Amniotic epithelial cell (primary cell): ENCODE results near the gene TMEM52B.
A peak's percentile ranks its signal among the peaks of the same experiment; 100 is the strongest.
"Not testable (repeated sequence)": the region's sequence is repeated elsewhere in the genome, so short reads cannot be mapped to it uniquely, and the experiment has no call there.

ENCODE experiments used
- DNase-seq: peaks from one replicate; pipeline ENCODE4 v3.0.0-alpha.2; 2010; ENCODE audit warnings: low read depth

The TMEM52B gene

DNA sequence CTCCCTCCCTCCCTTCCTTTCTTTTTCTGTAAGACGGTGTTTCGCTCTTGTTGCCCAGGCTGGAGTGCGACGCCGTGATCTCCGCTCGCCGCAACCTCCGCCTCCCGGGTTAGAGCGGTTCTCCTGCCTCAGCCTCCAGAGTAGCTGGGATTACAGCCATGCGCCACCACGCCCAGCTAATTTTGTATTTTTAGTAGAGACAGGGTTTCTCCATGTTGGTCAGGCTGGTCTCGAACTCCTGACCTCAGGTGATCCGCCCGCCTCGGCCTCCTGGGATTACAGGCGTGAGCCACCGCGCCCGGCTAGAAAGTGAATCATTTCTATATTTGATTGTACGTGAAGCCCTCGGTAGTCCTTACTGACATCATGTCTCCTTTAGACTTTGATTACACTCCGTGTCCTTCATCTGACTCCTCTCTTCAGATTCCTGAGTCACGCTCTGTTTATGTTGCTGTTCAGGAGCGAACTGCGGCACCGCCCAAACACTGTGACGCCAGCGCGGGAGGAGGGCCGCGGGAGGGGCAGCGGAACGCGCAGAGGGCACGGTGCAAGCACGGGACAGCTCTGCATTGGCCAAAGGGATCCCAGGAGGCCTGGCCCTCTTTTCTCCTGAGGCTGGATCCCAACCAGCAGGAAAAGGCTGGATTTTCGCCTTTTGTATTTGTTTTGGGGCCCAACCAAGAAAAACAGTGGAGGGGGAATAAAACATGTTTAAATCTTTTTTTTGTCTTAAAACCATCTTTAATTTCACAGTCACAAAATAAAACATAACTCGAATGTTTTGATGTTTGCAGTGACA, 33.3 kb downstream of the TMEM52B start:
- peak; percentile 100 for DNase-seq

DNA sequence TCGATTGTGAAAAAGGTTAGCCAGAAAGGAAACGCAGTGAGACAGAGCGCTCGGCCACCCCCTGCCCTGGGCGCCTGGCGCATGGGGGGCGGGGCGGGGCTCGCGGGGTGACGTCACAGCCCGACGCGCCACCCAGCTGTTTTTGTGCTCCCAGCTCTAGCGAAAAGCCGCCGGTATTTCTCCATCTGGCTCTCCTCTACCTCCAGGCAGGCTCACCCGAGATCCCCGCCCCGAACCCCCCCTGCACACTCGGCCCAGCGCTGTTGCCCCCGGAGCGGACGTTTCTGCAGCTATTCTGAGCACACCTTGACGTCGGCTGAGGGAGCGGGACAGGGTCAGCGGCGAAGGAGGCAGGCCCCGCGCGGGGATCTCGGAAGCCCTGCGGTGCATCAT, 33.9 kb downstream of the TMEM52B start, which contains the start of gene GABARAPL1:
Gene GABARAPL1, plus strand, starts transcription at position 139 of the 393 bp plus-strand sequence. Its CDS starts 253 bp downstream, at position 392.
- DNase-seq, result peak; percentile 83

DNA sequence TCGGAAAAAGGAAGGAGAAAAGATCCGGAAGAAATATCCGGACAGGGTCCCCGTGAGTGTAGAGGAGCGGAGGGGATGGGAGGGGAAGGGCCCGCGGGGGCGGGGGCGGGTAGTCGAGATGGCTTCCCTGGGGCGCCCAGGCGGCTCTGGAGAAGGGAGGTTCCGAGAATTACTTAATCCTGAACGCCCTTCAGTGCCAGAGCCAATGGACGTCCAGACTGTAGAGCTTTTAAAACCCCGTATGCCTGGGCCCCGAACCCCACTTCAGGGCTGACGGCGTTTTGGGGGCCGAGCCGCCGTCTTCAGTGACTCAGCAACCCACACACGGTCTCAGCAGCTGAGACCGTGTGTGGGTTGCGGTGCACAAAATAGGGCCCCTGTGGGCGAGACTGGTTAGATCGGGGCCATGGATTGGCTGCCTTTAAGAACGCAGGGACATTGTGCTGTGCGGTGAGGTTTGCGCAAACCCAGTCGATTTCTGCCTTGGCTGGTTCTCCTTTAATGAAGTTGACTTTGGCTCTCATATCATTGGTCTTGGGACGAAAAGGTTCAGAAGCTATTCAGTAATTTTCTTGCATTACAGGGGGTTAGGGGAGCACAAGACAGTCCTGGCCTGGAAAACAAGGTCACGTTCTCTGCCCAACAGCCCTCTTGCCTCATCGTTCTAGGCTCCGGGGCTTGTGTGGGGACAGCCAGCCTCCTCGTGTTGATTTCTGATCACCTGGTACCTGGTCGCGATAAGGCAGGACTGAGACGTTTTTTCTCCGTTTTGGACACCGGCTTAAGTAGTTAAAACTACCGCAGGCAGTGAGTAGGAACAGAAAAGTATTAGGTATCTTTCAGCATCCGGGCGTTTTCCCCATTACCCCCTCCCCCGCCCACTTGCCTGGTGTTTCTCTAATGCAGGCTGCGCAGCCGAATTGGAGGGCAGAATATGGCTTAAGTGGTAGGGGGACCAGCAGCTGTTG, 34.6 kb downstream of the TMEM52B start:
- peak; percentile 96 for DNase-seq

DNA sequence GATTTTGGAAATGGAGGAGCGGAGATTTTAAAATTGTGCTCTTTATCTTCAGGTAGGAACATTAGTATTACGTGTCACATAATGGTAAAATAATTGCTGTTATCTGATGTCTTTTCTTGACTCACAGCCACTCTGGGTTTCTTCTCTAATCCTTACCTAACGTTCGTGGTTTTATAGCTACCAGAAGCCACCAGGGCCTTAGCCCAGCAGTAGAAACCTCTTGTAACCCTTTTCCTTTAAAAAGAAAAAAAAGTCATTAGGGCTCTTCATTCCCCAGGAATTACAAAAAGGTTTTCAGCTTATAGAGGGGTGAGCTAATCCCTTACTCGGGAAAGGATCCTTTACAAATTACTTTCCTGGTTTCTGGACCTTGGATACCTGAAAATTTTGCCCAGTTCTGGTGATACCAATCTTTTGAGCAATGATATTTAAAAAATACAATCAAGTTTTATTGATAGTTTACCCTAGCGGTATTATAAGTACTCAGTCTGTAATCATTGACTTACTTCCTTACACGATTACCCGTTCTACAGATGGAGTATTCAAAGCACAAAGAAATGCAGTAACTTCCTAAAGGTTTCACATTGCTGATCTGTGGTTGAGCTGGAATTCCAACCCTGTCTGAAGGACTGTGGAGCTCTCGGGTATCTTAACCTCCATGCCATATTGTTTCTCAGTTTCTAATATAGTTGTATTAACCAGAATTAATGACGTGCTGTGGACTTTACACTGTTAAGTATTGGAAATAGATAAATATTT, 35.5 kb downstream of the TMEM52B start:
- DNase-seq, result peak; percentile 80

DNA sequence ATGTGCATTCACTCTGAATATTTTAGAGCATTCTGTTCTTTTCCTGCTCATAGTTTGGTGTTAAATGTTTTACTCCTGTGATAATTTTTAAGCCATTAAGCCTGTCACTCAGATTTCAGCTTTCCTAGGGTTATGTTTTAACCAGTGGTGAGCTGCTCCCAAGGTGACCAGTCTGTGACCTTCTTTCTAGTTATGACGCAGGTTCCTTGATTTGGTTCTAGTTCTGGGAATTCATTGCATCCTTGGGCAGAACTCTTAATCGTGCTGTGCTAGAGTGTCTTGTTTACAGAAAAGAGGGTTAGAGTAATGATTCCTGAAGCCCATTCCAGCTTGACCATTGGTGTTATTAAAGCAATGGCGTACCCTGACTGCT, 36.0 kb downstream of the TMEM52B start:
- peak; percentile 77 for DNase-seq

DNA sequence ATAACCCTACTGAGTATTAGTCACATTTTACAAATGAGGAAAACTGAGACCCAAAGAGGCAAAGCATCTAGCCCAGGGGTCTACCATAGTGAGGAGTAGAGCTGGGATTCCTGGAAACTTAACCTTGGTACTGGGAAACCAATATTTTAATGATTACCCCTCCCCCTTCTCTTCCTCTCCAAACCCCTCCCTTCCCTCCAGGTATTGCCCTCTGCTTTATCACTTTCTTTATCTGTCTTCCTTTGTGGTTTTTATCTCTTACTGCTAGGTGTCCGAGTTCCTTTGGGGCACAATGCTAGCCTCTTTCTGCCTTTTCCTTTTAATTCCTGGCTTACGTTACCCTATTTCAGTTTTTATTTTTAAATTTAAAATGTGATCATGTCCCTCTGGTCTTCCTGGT, 36.6 kb downstream of the TMEM52B start:
- DNase-seq, result no peak

DNA sequence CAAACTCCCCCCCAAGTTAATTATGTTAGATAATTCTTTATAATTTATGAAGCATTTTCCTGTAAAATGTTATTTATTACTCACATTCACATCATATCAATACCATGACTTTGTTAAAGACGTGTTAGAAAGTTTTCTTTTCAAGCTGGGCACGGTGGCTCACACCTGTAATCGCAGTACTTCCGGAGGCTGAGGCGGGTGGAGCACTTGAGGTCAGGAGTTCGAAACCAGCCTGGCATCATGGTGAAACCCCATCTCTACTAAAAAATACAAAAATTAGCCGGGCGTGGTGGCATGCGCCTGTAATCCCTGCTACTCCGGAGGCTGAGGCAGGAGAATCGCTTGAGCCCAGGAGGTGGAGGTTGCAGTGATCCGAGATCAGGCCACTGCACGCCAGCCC, 37.1 kb downstream of the TMEM52B start:
- DNase-seq, result not testable (repeated sequence)

DNA sequence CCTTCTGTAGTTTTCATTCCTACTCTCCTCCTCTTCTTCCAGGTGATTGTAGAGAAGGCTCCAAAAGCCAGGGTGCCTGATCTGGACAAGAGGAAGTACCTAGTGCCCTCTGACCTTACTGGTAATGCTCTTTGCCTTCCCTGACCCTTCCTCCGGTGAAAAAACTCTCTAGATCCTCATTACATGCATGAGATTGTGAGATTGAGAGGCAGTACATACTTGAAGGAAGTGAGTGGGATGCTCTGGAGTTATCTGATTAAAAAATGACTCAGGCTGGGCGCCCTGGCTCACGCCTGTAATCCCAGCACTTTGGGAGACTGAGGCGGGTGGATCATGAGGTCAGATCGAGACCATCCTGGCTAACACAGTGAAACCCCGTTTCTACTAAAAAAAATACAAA, 39.2 kb downstream of the TMEM52B start:
- peak; percentile 63 for DNase-seq

DNA sequence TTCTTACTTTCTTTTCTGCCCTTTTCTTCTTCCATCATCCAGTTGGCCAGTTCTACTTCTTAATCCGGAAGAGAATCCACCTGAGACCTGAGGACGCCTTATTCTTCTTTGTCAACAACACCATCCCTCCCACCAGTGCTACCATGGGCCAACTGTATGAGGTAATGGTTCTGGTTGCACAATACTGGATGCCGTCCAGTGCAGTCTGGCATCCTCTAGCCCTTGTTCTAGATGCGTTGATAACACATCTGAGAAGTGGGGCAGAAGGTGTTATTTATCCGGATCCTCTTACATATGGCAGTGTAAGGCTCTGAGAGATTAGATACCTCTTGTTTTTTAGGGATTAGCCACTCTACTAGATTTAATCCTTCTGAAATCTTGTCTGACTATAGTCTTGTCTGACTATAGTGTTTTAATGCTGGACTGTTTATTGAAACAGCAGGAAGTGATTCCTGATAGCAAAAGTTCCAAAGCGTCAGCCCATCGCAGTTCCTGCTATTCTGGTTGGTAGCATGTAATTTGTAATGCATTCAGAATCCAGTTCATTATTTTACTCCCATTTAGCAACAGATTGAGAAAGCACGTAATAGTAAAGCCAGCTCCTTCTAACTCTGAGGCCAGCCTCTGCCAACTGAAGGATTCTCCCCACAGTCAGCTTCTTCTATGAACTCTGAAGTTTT, 41.7 kb downstream of the TMEM52B start:
- DNase-seq, result peak; percentile 98

DNA sequence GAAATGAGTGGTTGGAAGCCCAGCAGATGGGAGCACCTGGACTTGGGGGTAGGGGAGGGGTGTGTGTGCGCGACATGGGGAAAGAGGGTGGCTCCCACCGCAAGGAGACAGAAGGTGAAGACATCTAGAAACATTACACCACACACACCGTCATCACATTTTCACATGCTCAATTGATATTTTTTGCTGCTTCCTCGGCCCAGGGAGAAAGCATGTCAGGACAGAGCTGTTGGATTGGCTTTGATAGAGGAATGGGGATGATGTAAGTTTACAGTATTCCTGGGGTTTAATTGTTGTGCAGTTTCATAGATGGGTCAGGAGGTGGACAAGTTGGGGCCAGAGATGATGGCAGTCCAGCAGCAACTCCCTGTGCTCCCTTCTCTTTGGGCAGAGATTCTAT, 43.0 kb downstream of the TMEM52B start:
- no peak for DNase-seq

DNA sequence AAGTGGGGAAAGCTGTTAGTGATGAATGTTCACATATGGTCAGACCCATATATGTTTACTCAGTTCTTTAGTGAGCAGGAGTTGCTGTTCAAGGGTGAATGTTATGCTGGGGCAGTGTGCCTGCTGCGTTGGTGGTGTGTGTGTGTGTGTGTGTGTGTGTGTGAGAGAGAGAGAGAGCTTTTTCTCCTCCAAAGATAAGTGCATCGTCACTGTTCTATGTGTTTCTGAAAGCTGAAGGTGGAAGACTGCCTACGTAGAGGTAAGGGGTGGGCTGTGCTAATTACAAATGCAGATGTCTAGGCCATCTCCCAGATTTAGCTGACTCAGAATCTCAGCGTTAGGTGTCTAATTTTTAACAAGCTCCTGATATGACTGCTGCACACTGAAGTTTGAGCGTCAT, 44.4 kb downstream of the TMEM52B start:
- DNase-seq, result no peak

DNA sequence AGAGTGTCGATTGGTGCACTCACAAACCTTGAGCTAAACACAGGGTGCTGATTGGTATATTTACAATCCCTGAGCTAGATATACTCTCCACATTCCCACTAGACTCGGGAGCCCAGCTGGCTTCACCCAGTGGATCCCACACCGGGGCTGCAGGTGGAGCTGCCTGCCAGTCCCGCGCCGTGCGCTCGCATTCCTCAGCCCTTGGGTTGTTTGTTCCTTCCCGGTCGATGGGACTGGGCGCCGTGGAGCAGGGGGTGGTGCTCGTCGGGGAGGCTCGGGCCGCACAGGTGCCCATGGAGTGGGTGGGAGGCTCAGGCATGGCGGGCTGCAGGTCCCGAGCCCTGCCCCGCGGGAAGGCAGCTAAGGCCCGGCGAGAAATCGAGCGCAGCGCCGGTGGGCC, 46.6 kb downstream of the TMEM52B start:
- DNase-seq, result not testable (repeated sequence)

DNA sequence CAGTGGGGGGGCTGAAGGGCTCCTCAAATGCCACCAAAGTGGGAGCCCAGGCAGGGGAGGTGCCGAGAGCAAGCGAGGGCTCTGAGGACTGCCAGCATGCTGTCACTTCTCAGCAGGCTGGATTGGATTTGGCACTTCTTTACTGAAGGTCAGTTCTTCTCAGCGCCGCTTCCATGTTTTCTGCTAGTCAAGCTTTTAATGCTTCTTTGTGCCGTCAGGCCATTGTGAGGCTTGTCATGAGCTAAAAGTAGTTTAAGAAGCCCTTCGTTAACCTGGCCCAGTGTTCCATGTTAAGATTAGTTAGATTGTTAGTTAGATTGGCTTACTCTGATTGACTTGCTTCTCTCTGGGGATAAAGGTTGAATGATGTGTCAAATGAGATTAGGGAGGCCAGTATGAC, 47.3 kb downstream of the TMEM52B start:
- DNase-seq, result no peak

DNA sequence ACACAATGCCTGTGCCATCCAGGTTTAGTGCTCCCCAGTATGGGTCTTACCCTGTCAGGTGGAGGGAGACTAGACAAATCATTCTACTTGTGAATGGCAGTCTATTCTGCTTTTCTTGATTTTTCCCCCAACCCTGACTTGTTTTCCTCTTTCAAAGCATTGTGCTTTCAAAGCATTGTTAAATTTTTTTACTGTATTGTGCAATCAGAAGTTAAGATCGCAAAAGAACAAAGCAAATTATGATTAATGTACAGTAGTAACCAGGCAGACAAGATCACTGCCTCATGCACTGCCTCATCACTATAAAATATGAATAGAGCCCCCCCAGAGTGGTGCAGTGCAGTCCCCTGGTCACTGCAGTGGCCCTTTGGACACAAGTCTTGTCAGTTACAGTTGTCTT, 47.9 kb downstream of the TMEM52B start:
- DNase-seq, result no peak

DNA sequence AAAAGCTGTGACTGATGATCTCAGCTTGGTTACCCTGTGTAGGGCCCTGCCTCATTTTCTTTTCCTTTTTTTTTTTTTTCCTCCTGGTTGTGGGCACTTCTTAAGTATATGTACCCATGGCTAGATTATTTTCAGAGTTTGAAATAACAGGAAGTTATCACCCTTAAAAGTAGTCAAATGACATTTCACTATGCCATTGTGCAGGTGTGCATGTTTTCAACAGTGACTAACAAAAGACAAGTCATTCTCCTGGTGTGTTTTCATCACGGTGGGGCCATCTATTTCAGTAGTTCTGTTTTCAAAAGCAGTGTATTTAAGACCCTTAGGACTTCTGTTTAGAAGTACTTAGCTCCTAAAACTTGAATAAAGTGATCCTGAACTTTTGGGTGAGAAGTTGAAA, 48.8 kb downstream of the TMEM52B start:
- no peak for DNase-seq

DNA sequence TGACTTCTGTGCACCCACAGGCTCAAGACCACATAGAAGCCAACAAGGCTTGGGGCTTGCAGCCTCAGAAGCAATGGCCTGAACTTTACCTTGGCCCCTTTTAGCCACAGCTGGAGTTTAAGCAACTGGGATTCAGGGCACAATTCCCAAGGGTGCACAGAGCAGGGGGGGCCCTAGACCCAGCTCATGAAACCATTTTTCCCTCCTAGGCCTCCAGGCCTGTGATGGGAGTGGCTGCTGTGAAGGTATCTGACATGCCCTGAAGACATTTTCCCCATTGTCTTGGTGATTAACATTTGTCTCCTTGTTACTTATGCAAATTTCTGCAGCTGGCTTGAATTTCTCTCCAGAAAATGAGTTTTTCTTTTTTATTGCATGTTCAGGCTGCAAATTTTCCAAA, 55.7 kb downstream of the TMEM52B start:
- no peak for DNase-seq

DNA sequence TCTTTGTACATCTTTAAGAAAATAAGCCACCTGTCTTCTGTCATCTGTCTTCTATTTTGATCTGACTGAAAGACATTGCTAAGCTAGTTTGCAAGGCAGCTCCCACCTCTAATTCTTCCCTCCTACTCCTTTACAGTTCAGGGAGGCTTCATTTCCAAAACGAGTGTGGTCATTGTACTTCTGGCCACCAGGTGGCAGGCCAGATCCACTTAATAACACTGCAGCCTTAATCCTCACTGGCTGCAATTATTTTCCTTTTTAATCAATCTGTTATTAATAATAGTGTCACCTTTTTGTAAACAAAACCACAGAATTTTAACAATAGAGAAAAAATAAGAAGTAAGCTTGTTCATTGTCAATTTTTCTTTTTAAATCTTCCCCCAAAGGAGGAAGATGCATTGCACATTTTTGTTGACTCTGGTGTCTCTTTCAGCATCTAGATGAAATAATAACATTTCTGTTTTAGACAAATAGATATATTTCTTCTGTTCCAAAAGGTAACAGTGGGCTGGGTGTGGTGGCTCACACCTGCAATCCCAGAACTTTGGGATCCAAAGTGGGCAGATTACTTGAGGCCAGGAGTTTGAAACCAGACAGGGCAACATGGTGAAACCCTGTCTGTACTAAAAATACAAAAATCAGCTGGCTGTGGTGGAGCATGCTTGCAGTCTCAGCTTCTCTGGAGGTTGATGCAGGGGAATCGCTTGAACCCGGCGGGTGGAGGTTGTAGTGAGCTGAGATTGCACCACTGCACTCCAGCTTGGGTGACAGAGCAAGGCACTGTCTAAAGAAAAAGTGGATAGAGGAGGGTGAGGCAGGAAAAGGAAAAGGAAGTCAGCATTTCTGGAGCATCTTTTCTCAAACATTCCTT, 57.2 kb downstream of the TMEM52B start:
- DNase-seq, result peak; percentile 47

DNA sequence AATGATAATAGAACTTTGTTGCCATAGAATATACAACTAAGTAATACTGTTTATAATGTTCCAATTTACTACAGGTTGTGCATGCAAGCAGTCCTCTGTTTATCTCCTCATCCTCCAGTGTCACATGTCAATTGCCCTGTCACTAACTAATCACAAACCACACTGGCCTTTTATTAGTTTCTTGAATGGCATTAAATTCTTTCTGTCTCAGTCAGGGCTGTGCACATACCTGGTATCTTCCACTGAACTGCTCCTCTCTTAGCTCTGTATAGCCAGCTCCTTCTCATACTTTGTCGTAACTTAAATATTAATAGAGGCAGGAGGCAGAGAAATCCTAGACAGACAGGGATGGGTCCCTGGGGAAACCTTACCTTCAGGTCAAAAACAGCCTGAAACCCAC, 57.9 kb downstream of the TMEM52B start:
- DNase-seq, result no peak

DNA sequence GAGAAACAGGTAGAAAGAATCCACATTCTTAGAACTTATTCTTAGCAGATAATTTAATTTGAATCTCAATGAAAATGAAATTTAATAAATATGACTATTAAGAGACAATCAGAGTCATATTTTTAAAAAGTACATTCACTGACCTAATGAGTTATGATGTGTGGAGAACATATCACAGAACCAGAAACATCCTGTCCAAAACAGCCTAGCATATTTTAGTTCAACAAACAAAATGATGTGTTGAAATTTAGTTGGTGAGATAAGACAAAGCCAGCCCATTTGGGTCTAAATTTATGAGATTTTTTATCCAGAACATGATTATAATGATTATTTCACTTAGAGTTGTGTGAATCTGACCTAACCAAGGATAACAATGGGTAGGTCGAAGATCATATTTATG, 59.7 kb downstream of the TMEM52B start:
- DNase-seq, result peak; percentile 38

DNA sequence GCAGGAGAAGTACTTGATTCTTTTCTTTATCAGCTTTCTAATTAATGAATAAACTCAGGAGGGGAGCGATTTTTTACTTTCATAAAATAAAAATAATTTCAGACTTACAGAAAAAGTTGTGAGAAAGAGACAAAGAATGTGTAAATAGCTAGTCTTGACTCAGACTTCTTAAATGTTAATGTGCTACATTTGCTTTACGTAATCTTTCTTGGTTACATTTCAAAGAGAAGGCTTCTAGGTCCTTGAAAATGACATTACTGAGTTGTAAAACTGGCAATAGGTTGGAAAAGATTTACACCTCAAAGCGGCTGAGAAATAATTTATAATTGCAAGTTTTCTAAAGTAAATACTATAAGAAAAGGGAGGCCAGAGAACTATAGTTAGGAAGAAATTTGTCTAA, 62.5 kb downstream of the TMEM52B start:
- peak; percentile 43 for DNase-seq
